C4-2B (cell line): ENCODE results near the gene SCIN.
A peak's percentile ranks its signal among the peaks of the same experiment; 100 is the strongest.
"Not testable (repeated sequence)": the region's sequence is repeated elsewhere in the genome, so short reads cannot be mapped to it uniquely, and the experiment has no call there.

Source experiments
- H3K27ac ChIP-seq: fragments of 450-650 bp; 2 replicates; pipeline ENCODE4 v1.5.1; 2017
- ZFX ChIP-seq: fragments of 450-650 bp; IDR thresholded peaks from 2 replicates; pipeline ENCODE4 v1.6.1; 2017
- TF ChIP-seq, protein P1 (sequence below): fragments of 450-650 bp; conservative IDR thresholded peaks from 2 replicates; pipeline ENCODE4 v1.5.1; 2017; ENCODE audit warnings: mild to moderate bottlenecking

Gene SCIN

DNA sequence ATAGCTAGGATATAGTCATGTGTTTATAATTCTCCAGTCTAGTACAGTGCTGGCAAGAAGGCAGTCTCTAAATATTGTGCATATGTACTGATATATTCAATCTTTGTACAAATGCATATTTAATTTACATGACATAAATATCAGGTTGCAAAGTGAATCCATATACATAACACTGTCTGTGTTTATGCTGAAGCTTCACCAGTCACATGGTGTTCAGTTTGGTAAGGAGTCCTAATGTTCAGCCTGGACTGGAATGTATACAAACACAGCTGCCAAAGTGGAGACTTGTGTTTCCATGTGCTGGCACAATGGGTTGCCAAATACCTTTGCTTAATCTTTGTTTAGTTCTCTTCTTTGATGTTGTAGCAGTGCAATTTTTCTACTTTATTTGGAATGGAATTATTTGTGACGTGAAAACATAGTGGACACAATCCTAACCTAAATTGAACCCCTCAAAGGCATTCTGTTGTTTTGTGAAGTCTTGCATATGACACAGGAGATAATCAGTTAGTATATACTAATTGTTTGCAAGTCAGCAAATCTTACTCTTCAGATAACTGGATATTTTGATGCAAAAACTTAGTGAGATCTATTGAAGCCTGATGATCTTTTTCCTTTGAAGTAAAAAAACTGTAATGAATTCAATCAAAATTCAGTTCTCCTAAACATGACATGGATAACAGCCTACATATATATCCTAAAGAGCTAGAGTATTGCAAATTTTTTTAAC lies 99.6 kb downstream of the SCIN start:
- no peak for TF ChIP-seq ZFX

DNA sequence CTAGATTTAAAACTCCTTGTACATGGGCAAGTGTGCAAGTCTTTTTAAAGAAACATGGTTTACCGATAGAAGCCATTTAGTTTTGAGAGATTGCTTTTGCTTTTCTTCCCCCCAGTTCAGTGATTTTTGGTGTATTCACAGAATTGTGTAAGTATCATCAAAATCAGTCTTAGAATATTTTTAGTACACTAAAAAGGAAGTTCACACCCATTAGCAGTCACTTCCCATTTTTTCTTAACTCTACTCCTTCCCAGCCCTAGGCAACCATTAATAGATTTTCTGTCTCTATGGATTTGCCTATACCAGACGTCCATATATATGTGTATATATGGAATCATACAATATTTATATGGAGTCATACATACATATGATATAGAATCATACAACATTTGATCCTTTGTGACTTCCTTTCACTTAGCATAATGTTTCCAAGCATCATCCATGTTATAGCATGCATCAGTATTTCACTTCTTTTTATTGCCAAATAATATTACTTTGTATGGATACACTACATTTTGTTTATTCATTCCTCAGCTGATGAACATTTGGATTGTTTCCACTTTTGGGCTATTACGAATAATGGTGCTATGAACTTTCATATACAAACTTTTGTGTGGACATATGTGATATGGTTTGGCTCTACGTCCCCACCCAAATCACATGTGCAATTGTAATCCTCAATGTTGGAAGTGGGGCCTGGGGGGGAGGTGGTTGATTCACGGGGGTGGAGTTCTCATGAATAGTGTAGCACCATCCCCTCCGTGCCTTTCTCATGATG lies 100.4 kb downstream of the SCIN start:
- H3K27ac ChIP-seq, result no peak overlapping the region
- TF ChIP-seq ZFX, result no peak
- TF ChIP-seq, protein P1, sequence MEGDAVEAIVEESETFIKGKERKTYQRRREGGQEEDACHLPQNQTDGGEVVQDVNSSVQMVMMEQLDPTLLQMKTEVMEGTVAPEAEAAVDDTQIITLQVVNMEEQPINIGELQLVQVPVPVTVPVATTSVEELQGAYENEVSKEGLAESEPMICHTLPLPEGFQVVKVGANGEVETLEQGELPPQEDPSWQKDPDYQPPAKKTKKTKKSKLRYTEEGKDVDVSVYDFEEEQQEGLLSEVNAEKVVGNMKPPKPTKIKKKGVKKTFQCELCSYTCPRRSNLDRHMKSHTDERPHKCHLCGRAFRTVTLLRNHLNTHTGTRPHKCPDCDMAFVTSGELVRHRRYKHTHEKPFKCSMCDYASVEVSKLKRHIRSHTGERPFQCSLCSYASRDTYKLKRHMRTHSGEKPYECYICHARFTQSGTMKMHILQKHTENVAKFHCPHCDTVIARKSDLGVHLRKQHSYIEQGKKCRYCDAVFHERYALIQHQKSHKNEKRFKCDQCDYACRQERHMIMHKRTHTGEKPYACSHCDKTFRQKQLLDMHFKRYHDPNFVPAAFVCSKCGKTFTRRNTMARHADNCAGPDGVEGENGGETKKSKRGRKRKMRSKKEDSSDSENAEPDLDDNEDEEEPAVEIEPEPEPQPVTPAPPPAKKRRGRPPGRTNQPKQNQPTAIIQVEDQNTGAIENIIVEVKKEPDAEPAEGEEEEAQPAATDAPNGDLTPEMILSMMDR, result no peak

More for the DNA sequence above, 99.6 kb downstream of the SCIN start:
- no peak overlapping the region for H3K27ac ChIP-seq

DNA sequence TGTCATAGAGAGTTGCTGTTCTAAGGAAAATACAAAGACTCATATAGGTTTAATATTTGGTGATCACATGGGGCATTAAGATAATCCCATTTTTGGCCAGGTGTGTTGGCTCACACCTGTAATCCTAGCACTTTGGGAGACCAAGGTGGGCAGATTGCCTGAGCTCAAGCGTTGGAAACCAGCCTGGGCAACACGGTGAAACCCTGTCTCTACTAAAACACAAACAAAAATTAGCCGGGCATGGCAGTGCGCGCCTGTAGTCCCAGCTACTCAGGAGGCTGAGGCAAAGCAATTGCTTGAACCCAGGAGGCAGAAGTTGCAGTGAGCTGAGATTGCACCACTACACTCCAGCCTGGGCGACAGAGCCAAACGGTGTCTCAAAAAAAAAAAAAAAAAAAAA lies 102.9 kb downstream of the SCIN start:
- H3K27ac ChIP-seq, result not testable (repeated sequence)

DNA sequence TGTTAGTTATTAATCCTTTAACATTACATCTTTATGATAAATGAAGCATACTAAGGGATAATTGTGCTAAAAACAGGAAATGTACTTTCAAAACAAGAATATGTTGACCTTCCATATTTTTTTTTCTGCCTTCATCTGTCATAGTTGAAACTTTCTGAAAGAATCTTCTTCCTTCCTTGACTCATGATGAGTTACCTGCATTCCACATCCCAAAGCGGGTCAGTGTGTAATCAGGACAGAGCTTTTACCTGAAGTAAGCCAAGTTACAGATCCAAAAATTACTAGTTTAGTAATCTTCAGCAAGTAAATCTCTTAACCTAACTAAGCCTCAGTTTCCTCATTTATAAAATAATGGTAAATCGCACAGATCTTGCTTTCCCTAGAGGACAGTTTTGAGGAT lies 103.5 kb downstream of the SCIN start:
- TF ChIP-seq ZFX, result no peak
- TF ChIP-seq, protein P1, result no peak
- H3K27ac ChIP-seq, result no peak overlapping the region

DNA sequence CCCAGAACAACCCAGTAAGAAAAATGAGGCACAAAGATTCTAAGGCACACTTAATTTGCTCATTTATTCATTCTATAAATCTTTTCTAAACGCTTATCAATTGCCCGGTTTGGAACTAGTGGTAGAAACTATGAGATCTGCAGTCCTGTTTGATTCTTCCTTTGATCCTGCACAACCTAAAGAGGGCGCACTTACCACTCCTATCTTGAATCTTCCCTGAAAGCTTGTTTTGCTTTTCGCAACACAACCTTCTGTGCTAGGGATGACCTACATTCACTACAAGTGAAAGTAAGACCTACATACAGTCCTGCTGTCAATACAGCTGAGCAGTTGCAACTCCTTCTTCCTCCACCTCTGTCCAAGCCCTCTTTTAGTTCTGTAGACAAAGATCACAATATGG lies 104.3 kb downstream of the SCIN start:
- TF ChIP-seq, protein P1, result peak; percentile 70
- no peak for TF ChIP-seq ZFX
- no peak overlapping the region for H3K27ac ChIP-seq

DNA sequence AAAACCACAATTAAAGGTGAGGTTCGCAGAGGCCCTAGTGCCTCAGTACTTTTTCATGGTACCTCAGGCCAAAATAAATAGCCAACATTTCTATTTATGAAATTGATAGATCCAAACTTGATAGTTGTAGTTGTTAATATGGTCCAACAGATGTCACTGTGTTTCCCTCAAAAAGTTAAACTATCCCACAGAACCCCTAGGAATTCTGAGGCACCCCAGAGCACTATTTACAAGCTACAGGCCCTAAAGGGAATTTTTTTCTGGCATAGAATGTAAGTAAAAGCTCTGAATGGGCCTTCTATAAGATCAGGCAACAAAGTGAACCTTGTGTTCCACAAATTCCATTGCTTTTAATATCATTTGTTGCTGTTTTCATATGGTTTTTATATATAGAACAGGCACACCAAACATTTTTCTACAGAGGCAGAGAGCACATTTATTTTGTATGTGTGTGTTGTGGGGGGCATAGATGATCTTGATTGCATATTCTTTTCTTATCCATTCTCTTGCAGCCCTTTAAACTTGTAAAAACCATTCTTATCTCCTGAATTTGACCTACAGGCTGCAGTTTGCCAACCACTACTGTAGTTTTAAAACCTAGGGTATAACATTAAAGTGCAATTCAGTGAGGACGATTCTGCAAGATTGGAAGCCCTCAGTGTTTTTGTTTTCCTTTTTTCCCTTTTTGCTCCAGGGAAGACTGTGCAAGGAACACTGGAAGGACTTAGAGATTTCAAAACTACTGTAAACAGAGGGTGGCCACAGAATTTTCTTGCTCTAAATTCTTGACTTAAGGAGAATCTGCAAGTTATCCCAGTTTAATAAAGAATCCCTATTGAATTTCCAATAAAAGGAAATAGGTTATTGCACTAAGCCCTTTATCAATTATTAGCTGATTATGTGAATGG lies 113.4 kb downstream of the SCIN start:
- H3K27ac ChIP-seq, result no peak overlapping the region
- TF ChIP-seq, protein P1, result peak; percentile 52
- TF ChIP-seq ZFX, result no peak

DNA sequence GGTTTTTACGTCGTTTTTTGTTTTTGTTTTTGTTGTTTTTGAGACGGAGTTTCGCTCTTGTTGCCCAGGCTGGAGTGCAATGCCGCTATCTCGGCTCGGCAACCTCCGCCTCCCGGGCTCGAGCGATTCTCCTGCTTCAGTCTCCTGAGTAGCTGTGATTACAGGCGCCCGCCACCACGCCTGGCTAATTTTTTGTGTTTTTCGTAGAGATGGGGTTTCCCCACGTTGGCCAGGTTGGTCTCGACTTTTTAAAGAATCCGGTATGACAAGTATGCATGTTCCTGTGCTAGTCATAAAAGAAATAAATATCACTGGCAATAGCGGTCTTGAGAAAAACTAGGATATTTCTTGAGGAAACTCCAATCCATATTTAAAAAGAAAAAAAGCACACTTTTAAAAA lies 114.2 kb downstream of the SCIN start:
- TF ChIP-seq ZFX, result no peak
- TF ChIP-seq, protein P1, result no peak
- H3K27ac ChIP-seq, result no peak overlapping the region

DNA sequence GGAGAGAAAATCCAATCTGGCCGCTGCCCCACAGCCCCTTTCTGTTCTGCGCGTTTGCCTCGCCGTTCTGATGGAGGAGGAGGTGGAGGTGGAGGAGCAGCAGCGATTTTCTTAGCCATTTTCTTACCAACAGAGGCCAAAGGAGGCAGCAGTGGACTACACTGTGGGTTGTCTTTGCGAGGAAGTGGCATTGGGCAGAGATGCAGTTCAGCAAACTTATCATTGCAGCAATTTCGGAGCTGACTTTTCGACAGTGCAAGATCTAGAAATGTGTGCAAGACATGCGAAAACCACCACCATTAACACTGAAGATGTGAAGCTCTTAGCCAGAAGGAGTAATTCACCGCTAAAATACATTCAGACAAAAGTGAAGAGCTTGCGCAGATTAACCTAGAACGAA lies 115.0 kb downstream of the SCIN start:
- no peak overlapping the region for H3K27ac ChIP-seq
- TF ChIP-seq, protein P1, result peak; percentile 81
- no peak for TF ChIP-seq ZFX
